Upper lobe of right lung (tissue), 1 donor: ENCODE data around the gene CMTM3. TPM values are rescaled to one million over a fixed set of nuclear protein-coding genes. Genes with fewer than 3 reads are reported as not detected.
A peak's percentile ranks its signal among the peaks of the same experiment; 100 is the strongest.

Experiments used
- ATAC-seq: fragments of 200-7000 bp; cut with Tn5 transposase; one replicate; pipeline ENCODE4 v1.9.1; 2020; ENCODE audit warnings: mild to moderate bottlenecking, moderate library complexity
- DNase-seq: peaks from one replicate; pipeline ENCODE4 v3.0.0-alpha.2; 2020
- H3K27ac ChIP-seq: fragments of 200-600 bp; one replicate; pipeline ENCODE4 v1.8.0; 2022
- H3K27me3 ChIP-seq: fragments of 200-600 bp; one replicate; pipeline ENCODE4 v1.8.0; 2022; ENCODE audit warnings: mild to moderate bottlenecking
- H3K36me3 ChIP-seq: fragments of 200-600 bp; one replicate; pipeline ENCODE4 v1.8.0; 2022
- H3K4me1 ChIP-seq: fragments of 200-600 bp; one replicate; pipeline ENCODE4 v1.8.0; 2022
- H3K4me3 ChIP-seq: fragments of 200-600 bp; one replicate; pipeline ENCODE4 v1.8.0; 2022; ENCODE audit warnings: mild to moderate bottlenecking
- H3K9me3 ChIP-seq: fragments of 200-600 bp; one replicate; pipeline ENCODE4 v1.8.0; 2022
- intact Hi-C: fragments of 100-400 bp; cut with DNase I; formaldehyde crosslinking; loops from one replicate; pipeline ENCODE4 v1.11.0; 2022
- total RNA-seq: library from RNA; stranded (reverse); fragmentation: NEBNext Ultra II Directional; extraction: Animal tissue kit (Norgen Biotek cat#: 25700); gene quantifications from one replicate; pipeline ENCODE4 v1.2.1, GENCODE V29; 2021
- TF ChIP-seq, protein P1 (sequence below): fragments of 200-600 bp; IDR thresholded peaks from one replicate; pipeline ENCODE4 v1.8.0; 2022; ENCODE audit warnings: antibody characterized with exemption
- donor health status: DM: no; HTN: yes; CAD: no; lungs with severe emphysema.

Gene CMTM3
- total RNA-seq, 1 donor from 2014 or later = 38.1 TPM

DNA sequence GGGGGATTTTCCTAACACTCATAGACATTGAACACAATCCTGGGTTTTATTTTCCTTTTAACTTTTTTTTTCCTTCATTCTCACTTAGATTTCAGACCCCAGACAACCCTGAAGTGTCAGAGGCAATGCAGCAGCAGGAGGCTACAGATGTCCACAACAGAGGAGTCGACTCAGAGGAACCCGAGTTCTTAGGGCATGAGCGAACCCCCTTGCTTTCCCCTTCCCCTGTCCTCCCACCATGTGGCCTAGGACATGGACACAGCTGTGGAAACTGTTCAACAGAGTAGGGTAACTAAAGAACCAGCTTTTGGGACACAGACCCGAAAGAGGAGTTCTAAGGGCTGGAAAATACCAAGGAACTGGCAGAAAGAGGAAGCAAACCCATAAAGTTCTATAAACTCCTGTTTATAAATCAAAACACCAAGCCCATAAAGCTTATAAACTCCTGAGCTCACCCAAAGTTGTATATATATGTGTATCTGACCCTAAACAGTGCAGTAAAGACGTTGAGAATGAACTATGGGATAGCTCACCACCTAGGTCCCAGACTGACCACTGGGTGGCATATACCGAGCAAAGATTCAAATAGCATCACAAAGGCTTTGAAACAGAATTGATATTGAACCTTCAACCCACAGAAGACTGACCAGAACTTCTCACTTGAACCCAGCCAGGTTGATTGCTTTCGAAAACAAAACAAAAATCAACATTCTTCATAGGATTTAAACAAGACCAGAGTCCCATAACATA lies 58.1 kb downstream of the CMTM3 start:
- H3K9me3 ChIP-seq = no peaks in the 10 kb centered on the region
- H3K27me3 ChIP-seq = no peaks in the 10 kb centered on the region
- H3K4me1 ChIP-seq = peaks cover 15% of the 10 kb centered on the region
- TF ChIP-seq, protein P1, sequence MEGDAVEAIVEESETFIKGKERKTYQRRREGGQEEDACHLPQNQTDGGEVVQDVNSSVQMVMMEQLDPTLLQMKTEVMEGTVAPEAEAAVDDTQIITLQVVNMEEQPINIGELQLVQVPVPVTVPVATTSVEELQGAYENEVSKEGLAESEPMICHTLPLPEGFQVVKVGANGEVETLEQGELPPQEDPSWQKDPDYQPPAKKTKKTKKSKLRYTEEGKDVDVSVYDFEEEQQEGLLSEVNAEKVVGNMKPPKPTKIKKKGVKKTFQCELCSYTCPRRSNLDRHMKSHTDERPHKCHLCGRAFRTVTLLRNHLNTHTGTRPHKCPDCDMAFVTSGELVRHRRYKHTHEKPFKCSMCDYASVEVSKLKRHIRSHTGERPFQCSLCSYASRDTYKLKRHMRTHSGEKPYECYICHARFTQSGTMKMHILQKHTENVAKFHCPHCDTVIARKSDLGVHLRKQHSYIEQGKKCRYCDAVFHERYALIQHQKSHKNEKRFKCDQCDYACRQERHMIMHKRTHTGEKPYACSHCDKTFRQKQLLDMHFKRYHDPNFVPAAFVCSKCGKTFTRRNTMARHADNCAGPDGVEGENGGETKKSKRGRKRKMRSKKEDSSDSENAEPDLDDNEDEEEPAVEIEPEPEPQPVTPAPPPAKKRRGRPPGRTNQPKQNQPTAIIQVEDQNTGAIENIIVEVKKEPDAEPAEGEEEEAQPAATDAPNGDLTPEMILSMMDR = peak; percentile 46
- intact Hi-C loops = no loop called here
- ATAC-seq (peak; percentile 67), DNase-seq (no peak)
- no peaks in the 10 kb centered on the region for H3K36me3 ChIP-seq
- no peak overlapping the region for H3K27ac ChIP-seq
- H3K4me3 ChIP-seq = no peak overlapping the region

Other genes starting within 250 kb of the CMTM3 start
- 144 TPM for gene CDH5, start 238.0 kb upstream of the CMTM3 start, total RNA-seq
- gene BEAN1, start 177.4 kb upstream of the CMTM3 start, total RNA-seq = 0.87 TPM
- 36.1 TPM for gene TK2, start 54.6 kb upstream of the CMTM3 start, total RNA-seq
- gene CKLF, start 52.1 kb upstream of the CMTM3 start, total RNA-seq = 57.6 TPM
- 8.4 TPM for gene CMTM1, start 38.3 kb upstream of the CMTM3 start, total RNA-seq
- 3.1 TPM for gene CMTM2, start 25.2 kb upstream of the CMTM3 start, total RNA-seq
- 58.0 TPM for gene CMTM4, start 92.0 kb downstream of the CMTM3 start, total RNA-seq
- 122 TPM for gene DYNC1LI2, start 146.9 kb downstream of the CMTM3 start, total RNA-seq
- 0.26 TPM for gene TERB1, start 196.9 kb downstream of the CMTM3 start, total RNA-seq
- 41.8 TPM for gene NAE1, start 226.3 kb downstream of the CMTM3 start, total RNA-seq
- gene CA7, start 239.7 kb downstream of the CMTM3 start, total RNA-seq = not detected